Measurements from ENCODE around the gene TAF11L14.

Gene TAF11L14

GRCh38 chr5:17679597-17680203, 45.4 kb downstream of the TAF11L14 start:
- DNase-seq (ENCODE audit: low spot score) = no peak

GRCh38 chr5:17680737-17681136, 46.5 kb downstream of the TAF11L14 start:
- DNase-seq (ENCODE audit: low spot score) = no peak
